Measurements from ENCODE around the gene CAMTA1.
A peak's percentile ranks its signal among the peaks of the same experiment; 100 is the strongest.

Gene CAMTA1

DNA sequence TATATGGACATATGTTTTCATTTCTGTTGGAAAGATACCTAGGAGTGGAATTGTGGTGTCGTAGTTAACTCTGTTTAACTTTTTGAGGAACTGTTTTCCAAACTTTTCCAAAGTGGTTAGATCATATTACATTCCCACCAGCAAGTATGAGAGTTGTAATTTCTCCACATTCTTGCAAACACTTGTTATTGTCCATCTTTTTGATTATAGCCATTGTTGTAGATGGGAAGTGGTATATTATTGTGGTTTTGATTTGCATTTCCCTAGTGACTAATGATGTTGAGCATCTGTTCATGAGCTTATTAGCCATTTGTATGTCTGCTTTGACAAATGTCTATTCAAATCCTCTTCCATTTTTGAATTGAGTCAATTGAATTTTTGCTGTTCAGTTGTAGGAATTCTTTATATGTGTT lies 19.8 kb downstream of the CAMTA1 start:
- H3K9me3 ChIP-seq (ENCODE audit: control insufficient read depth, insufficient read depth, low read depth, low read length) = no peaks in the 10 kb centered on the region
- peaks cover 4% of the 10 kb centered on the region; the same call in 1 of the 2 replicates for H3K4me1 ChIP-seq (ENCODE audit: control insufficient read depth, insufficient read depth, low read length)
- CTCF ChIA-PET = interaction anchor here (1.4 kb wide), 1 partner anchor 85 kb away, joined by 5 read pairs; no protein-coding TSS in a partner anchor
- peaks cover 0 to 4% of the 10 kb centered on the region in 2 experiments; a peak in 1 of 3 replicates for H3K36me3 ChIP-seq (ENCODE audit: control insufficient read depth in 2 of 2, insufficient read depth in 1 of 2, low read length in 2 of 2)
- POLR2A ChIA-PET = no interaction called here
- H3K4me3 ChIP-seq (ENCODE audit: low read depth, low read length) = no peak overlapping the region
- no peak overlapping the region for H3K27ac ChIP-seq (ENCODE audit: extremely low read depth, low read depth, low read length)
- TF ChIP-seq, protein P1, sequence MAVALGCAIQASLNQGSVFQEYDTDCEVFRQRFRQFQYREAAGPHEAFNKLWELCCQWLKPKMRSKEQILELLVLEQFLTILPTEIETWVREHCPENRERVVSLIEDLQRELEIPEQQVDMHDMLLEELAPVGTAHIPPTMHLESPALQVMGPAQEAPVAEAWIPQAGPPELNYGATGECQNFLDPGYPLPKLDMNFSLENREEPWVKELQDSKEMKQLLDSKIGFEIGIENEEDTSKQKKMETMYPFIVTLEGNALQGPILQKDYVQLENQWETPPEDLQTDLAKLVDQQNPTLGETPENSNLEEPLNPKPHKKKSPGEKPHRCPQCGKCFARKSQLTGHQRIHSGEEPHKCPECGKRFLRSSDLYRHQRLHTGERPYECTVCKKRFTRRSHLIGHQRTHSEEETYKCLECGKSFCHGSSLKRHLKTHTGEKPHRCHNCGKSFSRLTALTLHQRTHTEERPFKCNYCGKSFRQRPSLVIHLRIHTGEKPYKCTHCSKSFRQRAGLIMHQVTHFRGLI (tag by site-specific recombination; IDR thresholded peaks at IDR 0.05) = no peak
- TF ChIP-seq ZNF211 (tag by site-specific recombination; IDR thresholded peaks at IDR 0.05; ENCODE audit: low read depth) = no peak
- TF ChIP-seq ZNF48 (tag by site-specific recombination; IDR thresholded peaks at IDR 0.05) = no peak
- TF ChIP-seq, protein P2, sequence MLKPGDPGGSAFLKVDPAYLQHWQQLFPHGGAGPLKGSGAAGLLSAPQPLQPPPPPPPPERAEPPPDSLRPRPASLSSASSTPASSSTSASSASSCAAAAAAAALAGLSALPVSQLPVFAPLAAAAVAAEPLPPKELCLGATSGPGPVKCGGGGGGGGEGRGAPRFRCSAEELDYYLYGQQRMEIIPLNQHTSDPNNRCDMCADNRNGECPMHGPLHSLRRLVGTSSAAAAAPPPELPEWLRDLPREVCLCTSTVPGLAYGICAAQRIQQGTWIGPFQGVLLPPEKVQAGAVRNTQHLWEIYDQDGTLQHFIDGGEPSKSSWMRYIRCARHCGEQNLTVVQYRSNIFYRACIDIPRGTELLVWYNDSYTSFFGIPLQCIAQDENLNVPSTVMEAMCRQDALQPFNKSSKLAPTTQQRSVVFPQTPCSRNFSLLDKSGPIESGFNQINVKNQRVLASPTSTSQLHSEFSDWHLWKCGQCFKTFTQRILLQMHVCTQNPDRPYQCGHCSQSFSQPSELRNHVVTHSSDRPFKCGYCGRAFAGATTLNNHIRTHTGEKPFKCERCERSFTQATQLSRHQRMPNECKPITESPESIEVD (tag by site-specific recombination; IDR thresholded peaks at IDR 0.05) = peak; percentile 81
- TF ChIP-seq ZNF560 (tag by site-specific recombination; IDR thresholded peaks at IDR 0.05; ENCODE audit: borderline replicate concordance) = no peak
- no peak for TF ChIP-seq ZNF174 (tag by site-specific recombination; IDR thresholded peaks at IDR 0.05)
- no peak for TF ChIP-seq ZNF292 (tag by site-specific recombination; IDR thresholded peaks at IDR 0.05; ENCODE audit: borderline replicate concordance, low read depth)
- TF ChIP-seq, protein P3, sequence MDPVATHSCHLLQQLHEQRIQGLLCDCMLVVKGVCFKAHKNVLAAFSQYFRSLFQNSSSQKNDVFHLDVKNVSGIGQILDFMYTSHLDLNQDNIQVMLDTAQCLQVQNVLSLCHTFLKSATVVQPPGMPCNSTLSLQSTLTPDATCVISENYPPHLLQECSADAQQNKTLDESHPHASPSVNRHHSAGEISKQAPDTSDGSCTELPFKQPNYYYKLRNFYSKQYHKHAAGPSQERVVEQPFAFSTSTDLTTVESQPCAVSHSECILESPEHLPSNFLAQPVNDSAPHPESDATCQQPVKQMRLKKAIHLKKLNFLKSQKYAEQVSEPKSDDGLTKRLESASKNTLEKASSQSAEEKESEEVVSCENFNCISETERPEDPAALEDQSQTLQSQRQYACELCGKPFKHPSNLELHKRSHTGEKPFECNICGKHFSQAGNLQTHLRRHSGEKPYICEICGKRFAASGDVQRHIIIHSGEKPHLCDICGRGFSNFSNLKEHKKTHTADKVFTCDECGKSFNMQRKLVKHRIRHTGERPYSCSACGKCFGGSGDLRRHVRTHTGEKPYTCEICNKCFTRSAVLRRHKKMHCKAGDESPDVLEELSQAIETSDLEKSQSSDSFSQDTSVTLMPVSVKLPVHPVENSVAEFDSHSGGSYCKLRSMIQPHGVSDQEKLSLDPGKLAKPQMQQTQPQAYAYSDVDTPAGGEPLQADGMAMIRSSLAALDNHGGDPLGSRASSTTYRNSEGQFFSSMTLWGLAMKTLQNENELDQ (tag by site-specific recombination; IDR thresholded peaks at IDR 0.05; ENCODE audit: low read depth) = no peak
- TF ChIP-seq ZNF76 (tag by site-specific recombination; IDR thresholded peaks at IDR 0.05; ENCODE audit: borderline replicate concordance, low read depth) = no peak
- TF ChIP-seq ZNF707 (tag by site-specific recombination; IDR thresholded peaks at IDR 0.05) = no peak
- TF ChIP-seq HOXC10 (CRISPR knock-in tag; IDR thresholded peaks at IDR 0.05) = no peak
- TF ChIP-seq, protein P4, sequence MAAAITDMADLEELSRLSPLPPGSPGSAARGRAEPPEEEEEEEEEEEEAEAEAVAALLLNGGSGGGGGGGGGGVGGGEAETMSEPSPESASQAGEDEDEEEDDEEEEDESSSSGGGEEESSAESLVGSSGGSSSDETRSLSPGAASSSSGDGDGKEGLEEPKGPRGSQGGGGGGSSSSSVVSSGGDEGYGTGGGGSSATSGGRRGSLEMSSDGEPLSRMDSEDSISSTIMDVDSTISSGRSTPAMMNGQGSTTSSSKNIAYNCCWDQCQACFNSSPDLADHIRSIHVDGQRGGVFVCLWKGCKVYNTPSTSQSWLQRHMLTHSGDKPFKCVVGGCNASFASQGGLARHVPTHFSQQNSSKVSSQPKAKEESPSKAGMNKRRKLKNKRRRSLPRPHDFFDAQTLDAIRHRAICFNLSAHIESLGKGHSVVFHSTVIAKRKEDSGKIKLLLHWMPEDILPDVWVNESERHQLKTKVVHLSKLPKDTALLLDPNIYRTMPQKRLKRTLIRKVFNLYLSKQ (tag by site-specific recombination; IDR thresholded peaks at IDR 0.05; ENCODE audit: borderline replicate concordance) = no peak
- no peak for TF ChIP-seq GLIS1 (tag by site-specific recombination; IDR thresholded peaks at IDR 0.05)
- 0 out of 2 replicates have a peak, but pooled peaks have one; percentile 35 for TF ChIP-seq ZEB2 (tag by site-specific recombination; IDR thresholded peaks at IDR 0.05)
- TF ChIP-seq ZNF596 (tag by site-specific recombination; IDR thresholded peaks at IDR 0.05) = no peak
- no peak for TF ChIP-seq ZNF324 (tag by site-specific recombination; IDR thresholded peaks at IDR 0.05)
- TF ChIP-seq ZNF658 (tag by site-specific recombination; IDR thresholded peaks at IDR 0.05) = no peak
- TF ChIP-seq FEZF1 (tag by site-specific recombination; IDR thresholded peaks at IDR 0.05) = peak; percentile 36; the same call in 1 of the 2 replicates
- TF ChIP-seq, protein P5, sequence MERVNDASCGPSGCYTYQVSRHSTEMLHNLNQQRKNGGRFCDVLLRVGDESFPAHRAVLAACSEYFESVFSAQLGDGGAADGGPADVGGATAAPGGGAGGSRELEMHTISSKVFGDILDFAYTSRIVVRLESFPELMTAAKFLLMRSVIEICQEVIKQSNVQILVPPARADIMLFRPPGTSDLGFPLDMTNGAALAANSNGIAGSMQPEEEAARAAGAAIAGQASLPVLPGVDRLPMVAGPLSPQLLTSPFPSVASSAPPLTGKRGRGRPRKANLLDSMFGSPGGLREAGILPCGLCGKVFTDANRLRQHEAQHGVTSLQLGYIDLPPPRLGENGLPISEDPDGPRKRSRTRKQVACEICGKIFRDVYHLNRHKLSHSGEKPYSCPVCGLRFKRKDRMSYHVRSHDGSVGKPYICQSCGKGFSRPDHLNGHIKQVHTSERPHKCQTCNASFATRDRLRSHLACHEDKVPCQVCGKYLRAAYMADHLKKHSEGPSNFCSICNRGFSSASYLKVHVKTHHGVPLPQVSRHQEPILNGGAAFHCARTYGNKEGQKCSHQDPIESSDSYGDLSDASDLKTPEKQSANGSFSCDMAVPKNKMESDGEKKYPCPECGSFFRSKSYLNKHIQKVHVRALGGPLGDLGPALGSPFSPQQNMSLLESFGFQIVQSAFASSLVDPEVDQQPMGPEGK (tag by site-specific recombination; IDR thresholded peaks at IDR 0.05) = no peak
- TF ChIP-seq, protein P6, sequence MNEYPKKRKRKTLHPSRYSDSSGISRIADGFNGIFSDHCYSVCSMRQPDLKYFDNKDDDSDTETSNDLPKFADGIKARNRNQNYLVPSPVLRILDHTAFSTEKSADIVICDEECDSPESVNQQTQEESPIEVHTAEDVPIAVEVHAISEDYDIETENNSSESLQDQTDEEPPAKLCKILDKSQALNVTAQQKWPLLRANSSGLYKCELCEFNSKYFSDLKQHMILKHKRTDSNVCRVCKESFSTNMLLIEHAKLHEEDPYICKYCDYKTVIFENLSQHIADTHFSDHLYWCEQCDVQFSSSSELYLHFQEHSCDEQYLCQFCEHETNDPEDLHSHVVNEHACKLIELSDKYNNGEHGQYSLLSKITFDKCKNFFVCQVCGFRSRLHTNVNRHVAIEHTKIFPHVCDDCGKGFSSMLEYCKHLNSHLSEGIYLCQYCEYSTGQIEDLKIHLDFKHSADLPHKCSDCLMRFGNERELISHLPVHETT (tag by site-specific recombination; IDR thresholded peaks at IDR 0.05) = no peak
- no peak for TF ChIP-seq SALL2 (tag by site-specific recombination; IDR thresholded peaks at IDR 0.05; ENCODE audit: borderline replicate concordance)
- TF ChIP-seq ZNF366 (tag by site-specific recombination; conservative IDR thresholded peaks at IDR 0.05) = no peak
- TF ChIP-seq, protein P7, sequence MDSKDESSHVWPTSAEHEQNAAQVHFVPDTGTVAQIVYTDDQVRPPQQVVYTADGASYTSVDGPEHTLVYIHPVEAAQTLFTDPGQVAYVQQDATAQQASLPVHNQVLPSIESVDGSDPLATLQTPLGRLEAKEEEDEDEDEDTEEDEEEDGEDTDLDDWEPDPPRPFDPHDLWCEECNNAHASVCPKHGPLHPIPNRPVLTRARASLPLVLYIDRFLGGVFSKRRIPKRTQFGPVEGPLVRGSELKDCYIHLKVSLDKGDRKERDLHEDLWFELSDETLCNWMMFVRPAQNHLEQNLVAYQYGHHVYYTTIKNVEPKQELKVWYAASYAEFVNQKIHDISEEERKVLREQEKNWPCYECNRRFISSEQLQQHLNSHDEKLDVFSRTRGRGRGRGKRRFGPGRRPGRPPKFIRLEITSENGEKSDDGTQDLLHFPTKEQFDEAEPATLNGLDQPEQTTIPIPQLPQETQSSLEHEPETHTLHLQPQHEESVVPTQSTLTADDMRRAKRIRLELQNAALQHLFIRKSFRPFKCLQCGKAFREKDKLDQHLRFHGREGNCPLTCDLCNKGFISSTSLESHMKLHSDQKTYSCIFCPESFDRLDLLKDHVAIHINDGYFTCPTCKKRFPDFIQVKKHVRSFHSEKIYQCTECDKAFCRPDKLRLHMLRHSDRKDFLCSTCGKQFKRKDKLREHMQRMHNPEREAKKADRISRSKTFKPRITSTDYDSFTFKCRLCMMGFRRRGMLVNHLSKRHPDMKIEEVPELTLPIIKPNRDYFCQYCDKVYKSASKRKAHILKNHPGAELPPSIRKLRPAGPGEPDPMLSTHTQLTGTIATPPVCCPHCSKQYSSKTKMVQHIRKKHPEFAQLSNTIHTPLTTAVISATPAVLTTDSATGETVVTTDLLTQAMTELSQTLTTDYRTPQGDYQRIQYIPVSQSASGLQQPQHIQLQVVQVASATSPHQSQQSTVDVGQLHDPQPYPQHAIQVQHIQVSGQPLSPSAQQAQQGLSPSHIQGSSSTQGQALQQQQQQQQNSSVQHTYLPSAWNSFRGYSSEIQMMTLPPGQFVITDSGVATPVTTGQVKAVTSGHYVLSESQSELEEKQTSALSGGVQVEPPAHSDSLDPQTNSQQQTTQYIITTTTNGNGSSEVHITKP (tag by site-specific recombination; IDR thresholded peaks at IDR 0.05) = no peak
- TF ChIP-seq ZNF776 (tag by site-specific recombination; IDR thresholded peaks at IDR 0.05; ENCODE audit: borderline replicate concordance) = no peak

Measured in HEK293 (cell line).